ENCODE measurements around the gene ZNF107. TPM values are rescaled to one million over a fixed set of nuclear protein-coding genes. Genes with fewer than 3 reads are reported as not detected.

The ZNF107 gene
- polyA plus RNA-seq, 3 donors = 0.44 to 0.89 (median 0.65) TPM

DNA sequence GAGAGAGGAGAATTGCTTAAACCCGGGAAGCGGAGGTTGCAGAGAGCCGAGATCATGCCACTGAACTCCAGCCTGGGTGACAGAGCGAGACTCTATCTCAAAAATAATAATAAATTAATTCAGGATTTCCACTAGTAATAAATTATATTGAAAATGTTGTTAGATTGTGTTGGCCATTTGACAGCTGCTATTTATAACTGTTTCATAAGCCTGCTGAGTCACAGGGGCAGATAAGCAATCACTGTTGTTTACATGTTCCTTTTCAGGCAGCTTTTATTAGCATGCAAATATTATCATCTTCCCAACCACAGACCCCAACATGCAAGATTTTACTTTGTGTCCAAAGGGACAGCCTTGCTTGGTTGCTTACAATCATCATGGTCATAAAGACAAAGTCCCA lies 78.7 kb downstream of the ZNF107 start:
- Mint-ChIP-seq H3K4me3 (no peak overlapping the region), H3K27me3 (ENCODE audit: low read depth in 3 of 3) (peaks cover 0 to 1% (median 0%) of the 10 kb centered on the region in 3 donors), H3K27ac (no peak overlapping the region), H3K9me3 (peaks cover 3 to 31% (median 23%) of the 10 kb centered on the region in 7 donors), H3K36me3 (no peaks in the 10 kb centered on the region), H3K4me1 (no peaks in the 10 kb centered on the region)
- Histone ChIP-seq H3K9ac (ENCODE audit: insufficient read depth, low read length, poor library complexity, severe bottlenecking) (no peak overlapping the region), H3K4me1 (ENCODE audit: control insufficient read depth in 1 of 2, insufficient read depth in 2 of 2, low read length in 2 of 2) (no peaks in the 10 kb centered on the region), H3K4me2 (replicated peaks; ENCODE audit: extremely low read depth, low read length, poor library complexity, severe bottlenecking) (no peak overlapping the region), H3K4me3 (replicated peaks in 1 of 3; ENCODE audit: low read depth in 2 of 3, low read length in 3 of 3) (no peak overlapping the region), H3K27ac (ENCODE audit: low read depth in 1 of 2, low read length in 2 of 2) (no peak overlapping the region), H3K36me3 (replicated peaks in 1 of 2; ENCODE audit: control insufficient read depth in 1 of 2, insufficient read depth in 2 of 2, low read length in 2 of 2) (no peaks in the 10 kb centered on the region), H3K27me3 (ENCODE audit: control insufficient read depth in 2 of 2, insufficient read depth in 2 of 2, low read length in 2 of 2) (no peaks in the 10 kb centered on the region), H2AFZ (ENCODE audit: insufficient read depth, low read depth, low read length, poor library complexity, severe bottlenecking) (no peak overlapping the region), H3K9me3 (replicated peaks in 1 of 2; ENCODE audit: control insufficient read depth in 1 of 2, insufficient read depth in 1 of 2, low read length in 2 of 2) (peaks cover 18 to 46% of the 10 kb centered on the region in 2 donors), H3K79me2 (ENCODE audit: insufficient read depth, low read length) (no peaks in the 10 kb centered on the region), H4K20me1 (ENCODE audit: insufficient read depth, low read length) (no peaks in the 10 kb centered on the region)
- intact Hi-C loops (cut with micrococcal nuclease) = no loop called here
- DNase-seq = no peak
- no CpG with 5 or more reads among the region's 4 CpGs for WGBS (ENCODE audit: insufficient coverage)
- TF ChIP-seq, protein P1, sequence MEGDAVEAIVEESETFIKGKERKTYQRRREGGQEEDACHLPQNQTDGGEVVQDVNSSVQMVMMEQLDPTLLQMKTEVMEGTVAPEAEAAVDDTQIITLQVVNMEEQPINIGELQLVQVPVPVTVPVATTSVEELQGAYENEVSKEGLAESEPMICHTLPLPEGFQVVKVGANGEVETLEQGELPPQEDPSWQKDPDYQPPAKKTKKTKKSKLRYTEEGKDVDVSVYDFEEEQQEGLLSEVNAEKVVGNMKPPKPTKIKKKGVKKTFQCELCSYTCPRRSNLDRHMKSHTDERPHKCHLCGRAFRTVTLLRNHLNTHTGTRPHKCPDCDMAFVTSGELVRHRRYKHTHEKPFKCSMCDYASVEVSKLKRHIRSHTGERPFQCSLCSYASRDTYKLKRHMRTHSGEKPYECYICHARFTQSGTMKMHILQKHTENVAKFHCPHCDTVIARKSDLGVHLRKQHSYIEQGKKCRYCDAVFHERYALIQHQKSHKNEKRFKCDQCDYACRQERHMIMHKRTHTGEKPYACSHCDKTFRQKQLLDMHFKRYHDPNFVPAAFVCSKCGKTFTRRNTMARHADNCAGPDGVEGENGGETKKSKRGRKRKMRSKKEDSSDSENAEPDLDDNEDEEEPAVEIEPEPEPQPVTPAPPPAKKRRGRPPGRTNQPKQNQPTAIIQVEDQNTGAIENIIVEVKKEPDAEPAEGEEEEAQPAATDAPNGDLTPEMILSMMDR (IDR thresholded peaks at IDR 0.05) = no peak

DNA sequence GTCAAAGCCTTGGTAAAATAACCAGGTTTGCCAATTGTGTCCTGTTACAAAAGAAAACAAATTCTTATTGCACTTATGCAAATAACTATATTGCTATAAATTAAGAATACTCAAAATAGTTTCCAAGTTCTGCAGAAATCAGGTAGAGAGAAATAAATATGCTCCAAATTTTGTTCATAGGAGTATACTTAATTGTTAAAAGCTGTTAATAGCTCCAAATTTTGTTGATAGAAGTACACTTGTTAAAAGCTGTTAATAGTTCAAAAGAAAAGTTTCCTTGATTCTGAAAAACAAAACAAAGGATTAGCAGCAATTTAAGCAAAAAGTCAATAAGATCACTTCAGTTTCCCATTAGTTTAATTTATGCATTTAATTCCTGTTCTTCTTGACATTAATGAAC lies 81.9 kb downstream of the ZNF107 start:
- Mint-ChIP-seq H3K27ac (no peak overlapping the region), H3K9me3 (peaks cover 8 to 39% (median 22%) of the 10 kb centered on the region in 7 donors), H3K4me3 (no peak overlapping the region), H3K36me3 (no peaks in the 10 kb centered on the region), H3K4me1 (no peaks in the 10 kb centered on the region), H3K27me3 (ENCODE audit: low read depth in 3 of 3) (peaks cover 0 to 1% (median 0%) of the 10 kb centered on the region in 3 donors)
- no peaks in the 10 kb centered on the region for H3K36me3 ChIP-seq (replicated peaks in 1 of 2; ENCODE audit: control insufficient read depth in 1 of 2, insufficient read depth in 2 of 2, low read length in 2 of 2)
- H3K27ac ChIP-seq (ENCODE audit: low read depth in 1 of 2, low read length in 2 of 2) = no peak overlapping the region
- no peak overlapping the region for H2AFZ ChIP-seq (ENCODE audit: insufficient read depth, low read depth, low read length, poor library complexity, severe bottlenecking)
- no peak for DNase-seq
- H3K4me2 ChIP-seq (replicated peaks; ENCODE audit: extremely low read depth, low read length, poor library complexity, severe bottlenecking) = no peak overlapping the region
- H4K20me1 ChIP-seq (ENCODE audit: insufficient read depth, low read length) = no peaks in the 10 kb centered on the region
- intact Hi-C loops (cut with micrococcal nuclease) = no loop called here
- no peak overlapping the region for H3K4me3 ChIP-seq (replicated peaks in 1 of 3; ENCODE audit: low read depth in 2 of 3, low read length in 3 of 3)
- no peaks in the 10 kb centered on the region for H3K27me3 ChIP-seq (ENCODE audit: control insufficient read depth in 2 of 2, insufficient read depth in 2 of 2, low read length in 2 of 2)
- H3K79me2 ChIP-seq (ENCODE audit: insufficient read depth, low read length) = no peaks in the 10 kb centered on the region
- H3K4me1 ChIP-seq (ENCODE audit: control insufficient read depth in 1 of 2, insufficient read depth in 2 of 2, low read length in 2 of 2) = no peaks in the 10 kb centered on the region
- peaks cover 37 to 43% of the 10 kb centered on the region in 2 donors for H3K9me3 ChIP-seq (replicated peaks in 1 of 2; ENCODE audit: control insufficient read depth in 1 of 2, insufficient read depth in 1 of 2, low read length in 2 of 2)
- TF ChIP-seq, protein P1 (IDR thresholded peaks at IDR 0.05) = no peak
- no peak overlapping the region for H3K9ac ChIP-seq (ENCODE audit: insufficient read depth, low read length, poor library complexity, severe bottlenecking)
